Activated T-helper 9 cell treated with anti-CD3 and anti-CD28 coated beads, Interleukin-2, amount 50 U/mL, for 16 hours (primary cell): Measurements from ENCODE around the gene DPH2.

Source experiments
- DNase-seq: peaks from one replicate; pipeline ENCODE4 v3.0.0-alpha.2; 2020; ENCODE audit warnings: low read depth

DPH2 gene

DNA sequence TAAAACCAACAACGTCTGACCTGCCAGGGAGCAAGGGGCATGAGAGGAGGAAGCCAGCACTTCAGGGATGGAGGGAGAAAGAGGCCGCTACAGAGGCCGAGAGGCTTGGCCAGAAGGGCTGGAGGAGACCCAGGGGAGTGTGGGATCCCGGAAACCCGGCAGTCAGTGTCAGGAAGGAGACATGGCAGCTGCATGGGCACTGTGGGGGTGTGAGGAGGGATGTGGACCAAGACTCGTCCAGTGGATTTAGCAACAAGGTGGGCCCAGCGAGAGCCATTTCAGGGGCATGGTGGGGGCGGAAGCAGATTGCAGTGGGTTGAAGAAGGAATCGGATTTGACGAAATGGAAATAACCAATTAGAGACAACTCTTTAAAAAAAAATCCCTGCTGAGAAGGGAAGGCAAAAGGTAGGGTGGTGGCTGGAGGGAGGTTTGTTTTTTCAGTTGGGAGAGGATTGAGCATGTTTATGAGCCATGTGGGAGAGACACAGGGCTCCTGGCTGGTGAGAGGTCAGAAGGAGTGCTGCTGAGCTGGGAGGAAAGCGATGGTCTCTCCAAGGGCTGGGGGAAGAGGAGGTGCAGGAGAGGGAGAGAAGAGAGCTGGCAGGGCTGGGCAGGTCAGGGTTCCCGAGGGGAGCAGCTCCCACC lies 13.6 kb downstream of the DPH2 start:
- DNase-seq, result no peak

GRCh38 chr1:43984855-43985254 lies 15.0 kb downstream of the DPH2 start:
- DNase-seq, result no peak

DNA sequence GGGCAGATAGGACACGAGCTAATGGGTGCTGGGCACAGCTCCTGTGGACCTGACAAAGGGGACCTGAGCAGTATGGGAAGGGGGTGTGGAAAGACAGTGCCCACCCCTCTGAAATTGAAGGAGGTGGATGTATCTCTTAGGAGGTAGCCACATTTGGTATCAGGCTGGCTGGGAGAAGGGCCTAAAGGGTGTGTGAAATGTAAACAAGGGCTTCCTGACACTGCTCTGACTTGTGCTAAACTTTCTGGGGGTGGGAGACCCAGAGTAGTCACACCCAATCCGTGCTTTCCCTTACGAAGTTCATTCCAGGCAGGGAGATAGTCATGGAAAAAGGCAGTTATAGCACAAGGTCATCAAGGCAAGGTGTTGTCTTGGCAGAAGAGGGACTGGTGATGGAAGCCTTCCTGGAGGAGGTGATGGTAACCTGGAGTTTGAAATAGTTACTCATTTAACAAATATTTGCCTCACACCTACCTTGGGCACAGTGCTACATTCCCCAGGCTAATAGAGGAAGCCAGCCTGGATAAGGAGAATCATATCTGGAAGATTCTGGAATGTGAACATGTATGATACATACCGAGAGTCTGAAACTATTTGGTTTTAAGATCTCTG lies 16.3 kb downstream of the DPH2 start:
- DNase-seq, result no peak

DNA sequence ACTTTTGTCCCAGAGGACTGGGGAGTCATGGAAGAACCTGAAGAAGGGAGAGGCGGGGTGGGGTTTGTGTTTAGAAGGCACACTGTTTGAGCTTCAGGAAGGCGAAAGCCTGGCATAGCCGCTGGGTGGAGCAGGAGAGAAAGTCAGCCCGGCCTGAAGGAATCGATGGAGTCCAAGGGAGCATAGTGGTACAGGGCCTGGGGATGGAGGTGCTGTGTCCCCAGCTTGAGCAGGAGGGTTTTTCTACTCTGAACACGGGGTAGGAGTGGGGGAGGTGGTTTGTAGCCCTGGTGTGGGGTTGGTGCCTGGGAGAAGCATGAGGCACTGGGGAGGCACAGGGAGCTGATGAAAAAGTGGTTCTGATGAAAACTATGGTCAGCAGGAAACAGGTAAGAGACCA lies 16.9 kb downstream of the DPH2 start:
- DNase-seq, result no peak

GRCh38 chr1:43987159-43987902 lies 17.5 kb downstream of the DPH2 start:
- no peak for DNase-seq

GRCh38 chr1:43990271-43991199 lies 20.7 kb downstream of the DPH2 start:
- DNase-seq, result no peak

DNA sequence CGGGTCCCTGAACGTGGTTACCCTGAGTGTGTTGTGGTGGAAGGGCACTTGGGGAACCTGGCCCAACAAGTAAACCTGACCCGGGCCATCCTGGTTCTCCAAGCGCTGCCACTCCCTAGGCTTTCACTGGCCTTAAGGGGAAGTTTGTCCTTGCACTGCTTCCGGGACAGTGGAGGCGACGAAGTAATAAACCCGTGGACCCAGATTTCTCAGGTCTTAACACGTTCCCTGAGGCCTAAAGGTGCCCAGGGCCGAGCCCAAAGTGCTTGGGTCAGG lies 21.3 kb downstream of the DPH2 start:
- no peak for DNase-seq

DNA sequence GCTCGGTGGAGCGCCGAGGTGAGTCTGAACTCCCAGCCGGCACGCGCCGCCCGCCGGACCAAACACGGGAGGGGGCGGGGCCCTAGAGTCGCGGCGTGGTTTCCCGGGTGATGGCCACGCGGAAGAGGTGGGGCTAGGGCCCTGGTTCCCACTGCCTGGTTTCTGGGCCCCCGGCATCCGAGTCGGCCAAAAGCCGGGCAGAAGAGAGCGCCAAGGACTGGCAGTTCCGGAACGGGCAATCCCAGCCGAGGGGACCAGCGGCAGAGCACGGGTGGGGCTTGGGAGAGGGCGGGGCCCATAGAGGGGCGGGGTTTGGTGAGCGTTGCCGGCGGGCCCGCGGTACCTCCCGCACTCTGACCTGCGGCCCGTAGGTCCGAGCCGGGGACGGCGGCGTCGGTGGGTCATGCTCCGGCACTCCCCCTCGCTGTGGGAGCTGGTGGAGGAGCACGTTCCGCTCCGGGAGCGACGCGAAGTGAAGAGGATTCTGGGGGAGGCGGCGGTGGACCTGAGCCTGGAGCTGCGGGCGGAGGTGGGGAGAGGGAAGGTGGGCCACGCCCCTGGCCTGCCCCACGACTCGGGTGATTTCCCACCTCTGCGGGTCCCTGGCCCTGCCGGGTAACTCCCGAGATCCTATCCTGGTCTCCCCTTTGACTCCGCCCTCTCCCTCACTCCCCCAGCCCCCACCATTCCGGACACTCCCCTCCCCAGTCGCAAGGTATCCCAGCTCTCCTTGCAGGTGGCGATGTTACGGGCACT lies 21.8 kb downstream of the DPH2 start, which contains the start of gene CCDC24:
Gene CCDC24, plus strand, starts transcription at position 124 of the 756 bp plus-strand sequence. Its CDS starts 280 bp downstream, at position 404.
- peak; percentile 62 for DNase-seq

- no peak for DNase-seq
Observed at GRCh38 chr1:43992232-43992995, 22.6 kb downstream of the DPH2 start.

- no peak for DNase-seq
Observed at GRCh38 chr1:43993206-43993914, 23.6 kb downstream of the DPH2 start.

- no peak for DNase-seq
Observed at GRCh38 chr1:43994071-43994470, 24.3 kb downstream of the DPH2 start.

GRCh38 chr1:43994794-43995790 lies 25.3 kb downstream of the DPH2 start:
- no peak for DNase-seq

DNA sequence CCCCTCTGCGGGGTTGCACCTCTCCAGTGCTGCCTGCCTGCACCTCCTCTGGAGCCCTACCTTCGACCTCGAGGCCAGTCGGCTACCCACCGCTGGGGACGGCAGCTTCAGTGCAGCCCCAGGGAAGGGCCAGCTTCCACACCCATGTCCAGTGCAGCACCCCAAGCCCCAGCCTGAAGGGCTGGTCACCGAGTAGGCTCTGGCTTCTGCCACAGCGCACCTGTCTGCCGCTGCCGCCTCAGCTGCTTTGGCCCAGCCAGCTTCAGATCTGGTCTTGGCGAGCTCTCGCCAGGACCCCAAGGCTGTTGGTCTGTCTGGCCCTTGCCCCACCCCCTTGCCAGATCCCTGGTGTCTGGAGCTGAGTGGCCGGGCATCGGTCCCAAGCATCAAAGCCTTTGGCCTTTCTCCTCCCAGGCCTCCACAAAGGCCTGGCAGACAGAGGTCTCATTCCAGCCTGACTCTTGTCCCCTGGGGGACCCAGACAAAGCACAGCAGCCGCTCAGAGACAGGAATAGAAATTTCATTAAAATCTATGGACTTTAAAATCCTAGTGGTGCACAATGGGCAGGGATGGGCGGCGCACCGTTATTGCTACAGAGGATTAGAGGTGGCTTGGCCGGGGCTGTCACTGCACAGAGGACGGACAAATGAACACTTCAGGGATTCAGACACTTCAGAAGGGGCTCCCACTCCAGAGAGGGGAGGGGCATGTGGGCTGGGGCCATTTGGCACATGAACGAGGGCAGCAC lies 26.3 kb downstream of the DPH2 start:
- no peak for DNase-seq

GRCh38 chr1:43996733-43997115 lies 26.9 kb downstream of the DPH2 start:
- DNase-seq, result no peak

DNA sequence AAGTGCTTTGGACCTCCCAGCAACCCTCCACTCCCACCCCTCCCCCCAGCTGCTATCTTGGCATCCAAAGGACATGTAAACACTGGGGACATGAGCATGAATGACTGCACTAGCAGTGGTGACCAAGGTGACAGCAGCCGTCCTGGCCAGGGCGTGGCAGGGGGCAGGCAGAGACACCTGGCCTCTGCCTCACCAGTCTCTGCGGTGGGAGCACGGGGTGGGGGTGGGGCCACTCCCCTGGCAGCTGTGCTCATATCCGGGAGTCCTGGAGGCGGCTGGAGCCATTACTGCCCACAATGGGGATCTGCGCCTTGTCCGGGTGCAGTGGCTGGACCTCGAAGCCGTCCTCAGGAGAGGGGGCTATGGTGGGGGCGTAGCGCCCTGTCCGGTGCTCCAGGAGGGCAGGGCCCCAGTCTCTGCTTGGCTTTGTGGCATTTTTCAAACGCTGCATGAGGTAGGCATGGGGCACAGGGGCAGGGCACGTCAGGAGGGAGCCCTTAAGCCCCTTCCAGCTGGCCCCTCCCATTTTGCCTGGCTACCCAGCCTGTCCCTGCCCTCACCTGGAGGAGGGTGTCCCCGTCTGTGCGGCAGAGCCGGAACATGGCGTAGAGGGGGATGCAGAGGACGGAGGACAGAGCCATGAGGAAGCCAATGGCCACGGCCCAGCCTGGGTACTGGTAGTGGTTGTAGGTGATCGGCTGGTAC lies 27.6 kb downstream of the DPH2 start:
- DNase-seq, result no peak

GRCh38 chr1:43998000-43998378 lies 28.2 kb downstream of the DPH2 start:
- no peak for DNase-seq

DNA sequence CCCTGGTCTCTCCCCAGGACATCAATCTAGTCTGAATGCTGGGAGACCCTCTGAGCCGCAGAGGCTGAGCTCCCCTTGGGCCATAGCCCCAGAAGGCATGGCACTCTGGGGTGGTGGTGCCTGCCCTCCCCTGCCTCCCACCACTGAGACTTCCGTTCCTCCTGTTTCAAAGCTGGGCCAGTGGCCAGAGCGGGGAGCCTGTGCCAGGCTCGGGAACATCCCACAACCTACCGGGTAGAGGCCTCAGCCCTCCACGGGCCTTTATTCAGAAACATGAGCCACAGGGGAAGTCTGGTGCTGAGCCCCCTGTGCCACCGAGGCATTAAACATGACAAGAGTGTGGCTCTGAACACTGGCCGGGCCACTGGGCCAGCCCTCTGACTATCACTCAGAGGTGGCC lies 29.6 kb downstream of the DPH2 start:
- DNase-seq, result no peak
